ENCODE measurements around the gene TRABD2B. TPM values are rescaled to one million over a fixed set of nuclear protein-coding genes. Genes with fewer than 3 reads are reported as not detected.

TRABD2B gene
- total RNA-seq, 1 experiment from 2014 or later, result 0.05 TPM

- Histone ChIP-seq H3K9ac (ENCODE audit: low read length) (no peak overlapping the region), H3K9me3 (ENCODE audit: control insufficient read depth in 1 of 2, insufficient read depth in 1 of 2, low read depth in 1 of 2, low read length in 2 of 2) (no peaks in the 10 kb centered on the region), H4K20me1 (ENCODE audit: insufficient read depth) (no peaks in the 10 kb centered on the region), H3K27ac (ENCODE audit: low read depth, low read length) (no peak overlapping the region), H3K79me2 (ENCODE audit: insufficient read depth, low read length) (no peaks in the 10 kb centered on the region), H3K4me1 (ENCODE audit: control insufficient read depth in 1 of 2, insufficient read depth in 2 of 2, low read length in 2 of 2) (peaks cover 4 to 6% of the 10 kb centered on the region in 2 experiments; a peak in 2 of 4 replicates), H3K36me3 (ENCODE audit: control insufficient read depth in 1 of 2, insufficient read depth in 2 of 2, low read length in 2 of 2) (no peaks in the 10 kb centered on the region), H2AFZ (ENCODE audit: low read depth, low read length, poor library complexity, severe bottlenecking) (no peak overlapping the region), H3K9me2 (ENCODE audit: insufficient read depth) (no peaks in the 10 kb centered on the region), H3K27me3 (ENCODE audit: insufficient read depth, low read length) (peaks cover 7% of the 10 kb centered on the region; the same call in 1 of the 2 replicates), H3K4me3 (replicated peaks in 1 of 2; ENCODE audit: low read depth in 1 of 2, low read length in 2 of 2) (no peak overlapping the region), H3K4me2 (ENCODE audit: low read length) (no peak overlapping the region)
- intact Hi-C loops (cut with micrococcal nuclease), result no loop called here
- no peak for DNase-seq (ENCODE audit: low read depth, low spot score)
- CTCF ChIA-PET, result no interaction called here
- TF ChIP-seq SIN3A (IDR thresholded peaks at IDR 0.05; ENCODE audit: low read depth) (no peak), POLR2A (IDR thresholded peaks at IDR 0.05; ENCODE audit: borderline replicate concordance, extremely low read depth, insufficient read depth, insufficient read length) (no peak), CEBPB (IDR thresholded peaks at IDR 0.05; ENCODE audit: low read depth) (no peak), ZBTB33 (IDR thresholded peaks at IDR 0.05; ENCODE audit: extremely low read depth, insufficient replicate concordance, low read length) (no peak), ZNF274 (IDR thresholded peaks at IDR 0.05; ENCODE audit: low read depth, low read length) (no peak)
- POLR2A ChIA-PET, result no interaction called here
- no TSS peak for BruUV-seq (replicated peaks)
- RAD21 ChIA-PET (ENCODE audit: low non-redundant PET in 1 of 2, low total read pairs in 2 of 2, uncharacterized antibody in 2 of 2, unreplicated experiment in 2 of 2), result no interaction called here
- no peak for ATAC-seq
Observed at GRCh38 chr1:47901001-47901575, 96.1 kb downstream of the TRABD2B start.

- RAD21 ChIA-PET (ENCODE audit: low non-redundant PET in 1 of 2, low total read pairs in 2 of 2, uncharacterized antibody in 2 of 2, unreplicated experiment in 2 of 2), result no interaction called here
- ATAC-seq (no peak), DNase-seq (ENCODE audit: low read depth, low spot score) (no peak)
- H3K9me3 ChIP-seq (ENCODE audit: control insufficient read depth in 1 of 2, insufficient read depth in 1 of 2, low read depth in 1 of 2, low read length in 2 of 2), result no peaks in the 10 kb centered on the region
- H3K4me2 ChIP-seq (ENCODE audit: low read length), result no peak overlapping the region
- CTCF ChIA-PET, result no interaction called here
- intact Hi-C loops (cut with micrococcal nuclease), result no loop called here
- H3K4me1 ChIP-seq (ENCODE audit: control insufficient read depth in 1 of 2, insufficient read depth in 2 of 2, low read length in 2 of 2), result peaks cover 5 to 11% of the 10 kb centered on the region in 2 experiments; a peak in 2 of 4 replicates
- 0 out of 2 replicates have a peak, but pooled peaks cover 3% of the 10 kb centered on the region for H3K27me3 ChIP-seq (ENCODE audit: insufficient read depth, low read length)
- no peaks in the 10 kb centered on the region for H3K79me2 ChIP-seq (ENCODE audit: insufficient read depth, low read length)
- H4K20me1 ChIP-seq (ENCODE audit: insufficient read depth), result no peaks in the 10 kb centered on the region
- H3K9ac ChIP-seq (ENCODE audit: low read length), result no peak overlapping the region
- no peak overlapping the region for H3K27ac ChIP-seq (ENCODE audit: low read depth, low read length)
- no TSS peak for BruUV-seq (replicated peaks)
- no peaks in the 10 kb centered on the region for H3K36me3 ChIP-seq (ENCODE audit: control insufficient read depth in 1 of 2, insufficient read depth in 2 of 2, low read length in 2 of 2)
- H3K9me2 ChIP-seq (ENCODE audit: insufficient read depth), result no peaks in the 10 kb centered on the region
- H2AFZ ChIP-seq (ENCODE audit: low read depth, low read length, poor library complexity, severe bottlenecking), result no peak overlapping the region
- POLR2A ChIA-PET, result no interaction called here
- no peak overlapping the region for H3K4me3 ChIP-seq (replicated peaks in 1 of 2; ENCODE audit: low read depth in 1 of 2, low read length in 2 of 2)
- TF ChIP-seq YY1 (IDR thresholded peaks at IDR 0.05; ENCODE audit: extremely low read depth, insufficient replicate concordance, low read depth, low read length) (no peak), POLR2AphosphoS5 (IDR thresholded peaks at IDR 0.05; ENCODE audit: low read depth, low read length) (no peak), REST (IDR thresholded peaks at IDR 0.05; ENCODE audit: low read depth) (no peak), ZNF274 (IDR thresholded peaks at IDR 0.05; ENCODE audit: low read depth, low read length) (no peak), JUND (IDR thresholded peaks at IDR 0.05) (no peak), ELF1 (IDR thresholded peaks at IDR 0.05; ENCODE audit: borderline replicate concordance, low read depth) (no peak)
Observed at GRCh38 chr1:47898133-47898845, 98.9 kb downstream of the TRABD2B start.

Measured in HCT116 (cell line).